HepG2 (cell line): ENCODE measurements around the gene NPPB. TPM values are rescaled to one million over a fixed set of nuclear protein-coding genes. Genes with fewer than 3 reads are reported as not detected.

Experiments used
- AGO1 ChIP-seq: fragments of 200-400 bp; formaldehyde crosslinking; IDR thresholded peaks from 2 replicates; pipeline ENCODE4 v1.6.1; 2017; ENCODE audit warnings: mild to moderate bottlenecking, low read depth, low read length, moderate library complexity; ENCODE audit not compliant: poor library complexity, severe bottlenecking
- ARNT2 ChIP-seq: sonication (generic); formaldehyde crosslinking; IDR thresholded peaks from 2 replicates; pipeline ENCODE4 v1.8.0; 2022; ENCODE audit warnings: mild to moderate bottlenecking, low read depth, missing genetic modification reagents, moderate library complexity
- BHLHE40 ChIP-seq: IDR thresholded peaks from 2 replicates; pipeline ENCODE4 v1.6.1; 2011; ENCODE audit warnings: low read length, improper control_type of control experiment
- BORCS8-MEF2B ChIP-seq: sonication (generic); formaldehyde crosslinking; IDR thresholded peaks from 2 replicates; pipeline ENCODE4 v1.8.0; 2022; ENCODE audit warnings: mild to moderate bottlenecking, missing genetic modification reagents
- FOXK1 ChIP-seq: sonication (generic); formaldehyde crosslinking; IDR thresholded peaks from 2 replicates; pipeline ENCODE4 v1.4.0; 2020; ENCODE audit warnings: low read depth, missing genetic modification reagents, borderline replicate concordance
- GPN1 ChIP-seq: sonication (generic); formaldehyde crosslinking; IDR thresholded peaks from 2 replicates; pipeline ENCODE4 v1.5.1; 2020; ENCODE audit warnings: missing genetic modification reagents, borderline replicate concordance
- GTF3A ChIP-seq: sonication (generic); formaldehyde crosslinking; conservative IDR thresholded peaks from 2 replicates; pipeline ENCODE4 v1.4.0; 2020; ENCODE audit warnings: mild to moderate bottlenecking, missing genetic modification reagents
- HOMEZ ChIP-seq: IDR thresholded peaks from 2 replicates; pipeline ENCODE4 v1.6.1; 2016; ENCODE audit warnings: low read depth
- LCORL ChIP-seq, 2 experiments: fragments of 450-650 bp in 1 of 2; sonication (generic) in 1 of 2; formaldehyde crosslinking in 1 of 2; IDR thresholded peaks; 2 replicates each; pipeline versions ENCODE4 v1.5.0 to v1.6.1; 2017 to 2020; ENCODE audit warnings: antibody characterized with exemption in 1 of 2, missing genetic modification reagents in 1 of 2
- MTA3 ChIP-seq: sonication (generic); formaldehyde crosslinking; IDR thresholded peaks from 2 replicates; pipeline ENCODE4 v1.4.0; 2020; ENCODE audit warnings: missing genetic modification reagents
- PCBP2 ChIP-seq: fragments of 200-400 bp; formaldehyde crosslinking; optimal IDR thresholded peaks from 2 replicates; pipeline ENCODE3; 2018; ENCODE audit warnings: low read length, low read depth; ENCODE audit not compliant: poor library complexity, severe bottlenecking
- PRPF4 ChIP-seq: fragments of 200-400 bp; formaldehyde crosslinking; IDR thresholded peaks from 2 replicates; pipeline ENCODE4 v1.6.1; 2016; ENCODE audit warnings: low read length, low read depth; ENCODE audit not compliant: poor library complexity, severe bottlenecking
- RXRA ChIP-seq: sonication (generic); formaldehyde crosslinking; IDR thresholded peaks from 2 replicates; pipeline ENCODE4 v1.5.1; 2020; ENCODE audit warnings: missing genetic modification reagents
- SALL2 ChIP-seq: sonication (generic); formaldehyde crosslinking; IDR thresholded peaks from 2 replicates; pipeline ENCODE4 v1.8.1; 2023; ENCODE audit warnings: mild to moderate bottlenecking, missing genetic modification reagents, inconsistent platforms
- SAP130 ChIP-seq: IDR thresholded peaks from 2 replicates; pipeline ENCODE4 v1.6.1; 2016; ENCODE audit warnings: low read depth
- ZBTB44 ChIP-seq: sonication (generic); formaldehyde crosslinking; IDR thresholded peaks from 2 replicates; pipeline ENCODE4 v1.4.0; 2020; ENCODE audit warnings: missing genetic modification reagents
- ZC3H13 ChIP-seq: sonication (generic); formaldehyde crosslinking; IDR thresholded peaks from 2 replicates; pipeline ENCODE4 v1.8.1; 2023; ENCODE audit warnings: mild to moderate bottlenecking, missing genetic modification reagents, moderate library complexity
- ZFP91 ChIP-seq: sonication (generic); formaldehyde crosslinking; IDR thresholded peaks from 2 replicates; pipeline ENCODE4 v1.9.0; 2022; ENCODE audit warnings: missing genetic modification reagents, mild to moderate bottlenecking, borderline replicate concordance
- ZNF337 ChIP-seq: sonication (generic); formaldehyde crosslinking; IDR thresholded peaks from 2 replicates; pipeline ENCODE4 v1.5.1; 2020; ENCODE audit warnings: missing genetic modification reagents, low read depth, mild to moderate bottlenecking, borderline replicate concordance
- polyA plus RNA-seq, 8 experiments: library from polyadenylated mRNA; depleted of rRNA in 3 of 8; stranded (reverse) in 7 of 8; unstranded in 1 of 8; fragments of >200 nt; fragmentation: Illumina TruSeq in 4 of 8; extraction: Trizol in 4 of 8; gene quantifications; 2 replicates each; pipeline versions ENCODE4 v1.2.1 to v1.2.3, GENCODE V29; 2011 to 2016; ENCODE audit warnings: low read depth in 4 of 8, missing spikeins in 1 of 8, mixed read lengths in 1 of 8; ENCODE audit not compliant: insufficient read depth in 1 of 8
- total RNA-seq, 5 experiments: library from RNA; depleted of rRNA; stranded (reverse); fragments of >200 nt; fragmentation: Illumina TruSeq; extraction: Trizol; gene quantifications; 2 replicates each; pipeline ENCODE4 v1.2.3, GENCODE V29; 2016; ENCODE audit warnings: low read depth in 1 of 5

NPPB gene
- total and polyA plus RNA-seq, 2 of the 13 experiments (the other 11 are each of a cell fraction or from before 2014, with no cell fraction given), result 1.9 TPM; not detected in 1

GRCh38 chr1:11858968-11859871 lies 475 bp upstream of the NPPB start (continued):
- TF ChIP-seq SALL2 (CRISPR knock-in tag), result peak; percentile 87; the same call in 1 of the 2 replicates
- peak; percentile 94 for TF ChIP-seq MTA3 (CRISPR knock-in tag)
- peak; percentile 90; the same call in 1 of the 2 replicates for TF ChIP-seq FOXK1 (CRISPR knock-in tag)
- TF ChIP-seq BHLHE40, result no peak
- TF ChIP-seq SAP130 (CRISPR knock-in tag), result peak; percentile 97
- TF ChIP-seq PRPF4, result no peak
- no peak for TF ChIP-seq AGO1
- TF ChIP-seq ZFP91, result peak; percentile 61; the same call in 1 of the 2 replicates
- TF ChIP-seq HOMEZ (CRISPR knock-in tag), result peak; percentile 86
- TF ChIP-seq GPN1 (CRISPR knock-in tag), result peak; percentile 98
- peak; percentile 98 for TF ChIP-seq BORCS8-MEF2B (CRISPR knock-in tag)
- TF ChIP-seq PCBP2, result no peak
- peak; percentile 99 for TF ChIP-seq ZBTB44
- peak; percentile 86; the same call in 1 of the 2 replicates for TF ChIP-seq ZC3H13 (CRISPR knock-in tag)
- TF ChIP-seq ARNT2, result peak; percentile 96
- no peak for TF ChIP-seq LCORL (IDR thresholded peaks at IDR 0.05)
- peak; percentile 66; the same call in 1 of the 2 replicates for TF ChIP-seq LCORL (CRISPR knock-in tag; IDR thresholded peaks at IDR 0.05)
- TF ChIP-seq RXRA (CRISPR knock-in tag), result peak; percentile 67
- peak; percentile 96; the same call in 1 of the 2 replicates for TF ChIP-seq ZNF337
- no peak for TF ChIP-seq GTF3A
